AG09319 (cell line): ENCODE data around the gene CERKL.

Experiments
- DNase-seq: peaks from one replicate; pipeline ENCODE4 v3.0.0-alpha.2; 2010; ENCODE audit warnings: low read depth; ENCODE audit errors: extremely low read depth
- TF ChIP-seq, protein P1 (sequence below): IDR thresholded peaks from 2 replicates; pipeline ENCODE4 v1.5.1; 2011; ENCODE audit warnings: low read depth, mild to moderate bottlenecking, inconsistent platforms, low read length, moderate library complexity

Gene CERKL

GRCh38 chr2:181680937-181681811 lies 24.3 kb upstream of the CERKL start:
- DNase-seq = no peak
- TF ChIP-seq, protein P1, sequence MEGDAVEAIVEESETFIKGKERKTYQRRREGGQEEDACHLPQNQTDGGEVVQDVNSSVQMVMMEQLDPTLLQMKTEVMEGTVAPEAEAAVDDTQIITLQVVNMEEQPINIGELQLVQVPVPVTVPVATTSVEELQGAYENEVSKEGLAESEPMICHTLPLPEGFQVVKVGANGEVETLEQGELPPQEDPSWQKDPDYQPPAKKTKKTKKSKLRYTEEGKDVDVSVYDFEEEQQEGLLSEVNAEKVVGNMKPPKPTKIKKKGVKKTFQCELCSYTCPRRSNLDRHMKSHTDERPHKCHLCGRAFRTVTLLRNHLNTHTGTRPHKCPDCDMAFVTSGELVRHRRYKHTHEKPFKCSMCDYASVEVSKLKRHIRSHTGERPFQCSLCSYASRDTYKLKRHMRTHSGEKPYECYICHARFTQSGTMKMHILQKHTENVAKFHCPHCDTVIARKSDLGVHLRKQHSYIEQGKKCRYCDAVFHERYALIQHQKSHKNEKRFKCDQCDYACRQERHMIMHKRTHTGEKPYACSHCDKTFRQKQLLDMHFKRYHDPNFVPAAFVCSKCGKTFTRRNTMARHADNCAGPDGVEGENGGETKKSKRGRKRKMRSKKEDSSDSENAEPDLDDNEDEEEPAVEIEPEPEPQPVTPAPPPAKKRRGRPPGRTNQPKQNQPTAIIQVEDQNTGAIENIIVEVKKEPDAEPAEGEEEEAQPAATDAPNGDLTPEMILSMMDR = no peak

DNA sequence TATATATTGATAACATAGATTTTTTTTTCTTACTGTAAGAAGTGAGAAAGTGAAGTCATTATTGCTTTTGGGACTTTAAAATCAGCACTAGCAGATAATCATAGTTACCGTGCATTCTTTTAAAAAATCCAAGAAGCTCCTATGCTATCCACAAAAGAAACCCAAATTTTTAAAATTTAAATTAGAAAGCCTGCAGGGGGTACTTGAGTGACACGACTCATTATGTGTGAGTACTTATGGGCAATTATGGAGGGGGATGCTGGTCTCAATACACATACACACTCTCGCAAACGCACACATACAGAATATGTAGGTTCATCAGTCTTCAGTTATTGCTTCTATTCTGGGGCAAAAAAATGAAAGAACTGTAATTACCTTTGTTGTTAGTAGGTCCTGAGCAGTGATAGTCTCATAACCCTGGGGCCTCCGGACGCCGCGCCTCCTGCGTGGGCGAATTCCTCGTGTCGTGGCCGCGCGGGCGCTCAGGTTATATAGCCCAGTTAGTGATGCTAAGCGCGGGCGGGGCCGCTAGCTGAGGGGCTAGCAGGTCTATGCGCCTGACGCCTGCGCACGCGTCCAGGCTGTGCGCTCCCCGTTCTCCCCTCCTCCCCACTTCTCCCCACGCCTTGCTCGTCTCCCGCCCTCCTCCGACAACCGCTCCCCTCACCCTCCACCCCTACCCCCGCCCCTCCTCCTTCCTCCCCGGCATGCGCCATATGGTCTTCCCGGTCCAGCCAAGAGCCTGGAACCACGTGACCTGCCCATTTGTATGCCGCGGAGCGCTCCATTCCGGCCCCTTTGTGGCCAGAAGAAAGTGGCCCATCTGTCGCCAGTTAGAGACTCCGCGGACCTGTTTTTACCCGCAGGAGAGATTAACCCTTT lies 23.4 kb upstream of the CERKL start, which contains the start of gene NEUROD1:
NEUROD1 (minus strand) TSS at position 463 of the 882 bp plus-strand sequence. CDS start 1,657 bp downstream, outside the sequence.
- DNase-seq = no peak
- TF ChIP-seq, protein P1 = no peak

DNA sequence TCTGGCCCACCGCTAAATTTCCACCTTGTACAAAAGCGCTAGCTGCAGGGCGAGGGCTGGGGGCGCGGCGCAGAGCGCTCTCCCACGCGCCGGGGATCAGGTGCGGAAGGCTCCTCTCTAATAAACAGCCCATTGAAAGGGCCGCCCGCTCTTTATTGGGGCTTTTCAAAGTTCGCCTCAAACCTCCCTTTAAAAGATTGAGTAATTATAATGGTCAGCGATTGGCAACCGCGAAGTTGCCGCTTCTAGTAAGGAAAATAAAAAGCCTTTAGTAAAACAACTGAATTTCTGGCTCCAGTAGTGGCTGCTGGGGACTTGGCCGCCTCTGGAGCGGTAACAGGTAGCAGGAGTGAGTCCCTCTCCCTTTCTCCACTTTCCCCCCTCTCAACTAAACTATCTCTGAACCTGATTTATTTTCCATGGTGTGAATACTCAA lies 22.7 kb upstream of the CERKL start:
- no peak for DNase-seq
- TF ChIP-seq, protein P1 = no peak

DNA sequence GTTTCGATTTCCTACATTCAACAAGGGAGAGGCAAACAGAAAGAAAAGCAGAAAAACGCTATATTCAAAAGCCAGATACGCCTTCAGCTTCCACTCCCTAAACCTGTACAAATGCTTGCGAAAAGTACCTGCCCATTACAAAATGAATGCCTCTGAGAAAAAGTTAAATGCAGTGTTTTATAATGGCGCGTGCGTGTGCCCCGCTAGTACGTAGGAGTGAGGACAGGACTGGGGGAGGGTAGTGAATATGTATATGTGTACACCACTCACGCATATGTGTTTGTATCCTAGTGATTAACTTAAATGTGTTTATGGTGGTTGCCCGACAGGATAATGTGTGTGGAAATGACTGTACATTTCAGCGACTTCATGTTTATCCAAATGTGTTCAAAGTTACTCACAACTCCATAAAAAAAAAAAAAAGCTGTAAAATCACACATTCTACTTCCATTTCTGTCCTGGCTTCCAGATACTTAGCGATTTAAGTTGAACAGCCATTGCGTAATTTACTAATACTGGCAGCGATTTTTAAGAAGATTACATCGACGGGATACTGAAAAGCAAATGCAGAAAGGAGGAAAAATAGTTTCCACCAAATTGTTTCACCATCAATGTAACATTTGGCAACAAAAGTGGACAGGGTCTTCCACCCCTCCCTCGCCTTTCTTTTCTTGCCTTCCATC lies 22.1 kb upstream of the CERKL start:
- no peak for DNase-seq
- TF ChIP-seq, protein P1 = no peak

GRCh38 chr2:181677912-181678586 lies 21.1 kb upstream of the CERKL start:
- TF ChIP-seq, protein P1 = no peak
- DNase-seq = peak; percentile 30

DNA sequence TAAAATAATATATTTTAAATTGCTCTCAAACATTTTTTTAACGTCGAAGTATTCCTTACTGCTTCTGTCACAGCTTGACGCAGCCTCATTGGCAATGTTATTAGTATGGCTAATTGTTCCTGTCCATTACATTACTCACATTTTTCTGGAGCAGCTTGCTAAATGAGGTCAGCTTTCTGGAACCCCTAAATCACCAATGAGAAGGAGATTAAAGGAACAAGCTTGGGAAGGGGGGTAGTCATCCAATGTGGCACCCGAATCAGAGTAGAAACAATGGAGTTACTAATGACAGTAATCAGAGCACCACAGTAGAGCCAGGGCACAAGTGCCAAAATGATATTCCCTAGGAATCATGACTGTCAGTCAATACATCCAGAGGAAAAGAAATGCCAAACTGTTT lies 18.3 kb upstream of the CERKL start:
- TF ChIP-seq, protein P1 = no peak
- DNase-seq = no peak
